Spleen (tissue), 7 donors: Measurements from ENCODE around the gene ADGRD1.

Experiments used
- POLR2A ChIP-seq, 3 donors: fragments of 450-650 bp; IDR thresholded peaks; one replicate each; pipeline ENCODE4 v1.5.1; 2017; ENCODE audit warnings: antibody characterized with exemption in 3 of 3, mild to moderate bottlenecking in 1 of 3
- POLR2AphosphoS5 ChIP-seq, 3 donors: sonication (generic); formaldehyde crosslinking; IDR thresholded peaks; one replicate each; pipeline ENCODE4 v1.5.1; 2017; ENCODE audit warnings: antibody characterized with exemption in 3 of 3
- TF ChIP-seq, protein P1 (sequence below), 11 experiments: fragments of 200-600 bp in 7 of 11; fragments of 450-650 bp in 4 of 11; sonication (generic) in 4 of 11; IDR thresholded peaks in 8 of 11; conservative IDR thresholded peaks in 3 of 11; 1 replicate in 7 of 11; 2 replicates in 4 of 11; pipeline versions ENCODE4 v1.4.0 to v1.8.0; 2016 to 2021; ENCODE audit warnings: antibody characterized with exemption in 11 of 11, inconsistent platforms in 4 of 11, mild to moderate bottlenecking in 1 of 11
- donor health status: DM: no; HTN: no; CAD: no; lungs with moderate emphysema.
- donor health status: DM: no; HTN: no; CAD: no.
- donor health status: DM: no; HTN: no; CAD: no.

DNA sequence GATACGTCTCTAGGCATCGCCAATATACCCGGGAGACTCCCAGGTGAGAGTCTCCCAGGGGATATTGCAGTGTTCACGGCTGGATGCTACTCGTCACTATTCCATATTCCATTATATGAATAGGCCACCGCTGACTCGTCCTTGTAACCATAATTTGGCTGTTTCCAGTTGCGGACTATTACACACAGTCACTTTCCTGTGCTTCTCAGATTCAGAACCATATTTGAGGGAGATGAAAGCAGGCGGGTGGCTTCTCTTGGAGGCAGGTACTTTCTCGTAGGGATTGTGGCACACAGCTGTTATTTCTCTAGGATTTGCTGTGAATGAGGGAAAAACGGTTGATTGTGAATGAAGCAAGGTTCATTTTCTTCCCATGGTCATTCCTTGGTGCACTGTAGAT is 73.0 kb downstream of the ADGRD1 start:
- TF ChIP-seq, protein P1, sequence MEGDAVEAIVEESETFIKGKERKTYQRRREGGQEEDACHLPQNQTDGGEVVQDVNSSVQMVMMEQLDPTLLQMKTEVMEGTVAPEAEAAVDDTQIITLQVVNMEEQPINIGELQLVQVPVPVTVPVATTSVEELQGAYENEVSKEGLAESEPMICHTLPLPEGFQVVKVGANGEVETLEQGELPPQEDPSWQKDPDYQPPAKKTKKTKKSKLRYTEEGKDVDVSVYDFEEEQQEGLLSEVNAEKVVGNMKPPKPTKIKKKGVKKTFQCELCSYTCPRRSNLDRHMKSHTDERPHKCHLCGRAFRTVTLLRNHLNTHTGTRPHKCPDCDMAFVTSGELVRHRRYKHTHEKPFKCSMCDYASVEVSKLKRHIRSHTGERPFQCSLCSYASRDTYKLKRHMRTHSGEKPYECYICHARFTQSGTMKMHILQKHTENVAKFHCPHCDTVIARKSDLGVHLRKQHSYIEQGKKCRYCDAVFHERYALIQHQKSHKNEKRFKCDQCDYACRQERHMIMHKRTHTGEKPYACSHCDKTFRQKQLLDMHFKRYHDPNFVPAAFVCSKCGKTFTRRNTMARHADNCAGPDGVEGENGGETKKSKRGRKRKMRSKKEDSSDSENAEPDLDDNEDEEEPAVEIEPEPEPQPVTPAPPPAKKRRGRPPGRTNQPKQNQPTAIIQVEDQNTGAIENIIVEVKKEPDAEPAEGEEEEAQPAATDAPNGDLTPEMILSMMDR (IDR thresholded peaks at IDR 0.05 in 8 of 11, conservative IDR thresholded peaks at IDR 0.05 in 3 of 11) = no peak
- no peak for TF ChIP-seq POLR2A (IDR thresholded peaks at IDR 0.05)
- TF ChIP-seq POLR2AphosphoS5 (IDR thresholded peaks at IDR 0.05) = no peak
